Fibroblast of peridontal ligament (primary cell): ENCODE results near the gene CCNQ.

ENCODE experiments used
- DNase-seq: peaks from one replicate; pipeline ENCODE4 v3.0.0-alpha.2; 2010; ENCODE audit errors: extremely low read depth

CCNQ gene

GRCh38 chrX:153539171-153539978 is 59.6 kb downstream of the CCNQ start:
- DNase-seq: peak; percentile 50

- DNase-seq: no peak
Measured at GRCh38 chrX:153538424-153538823, 60.5 kb downstream of the CCNQ start.
